BLaER1 (cell line): ENCODE results near the gene TSC22D2.
"Not testable (repeated sequence)": the region's sequence is repeated elsewhere in the genome, so short reads cannot be mapped to it uniquely, and the experiment has no call there.

Experiments used
- H3K27ac ChIP-seq: shearing (Covaris generic); formaldehyde crosslinking; 2 replicates; pipeline ENCODE4 v1.8.1; 2022
- H3K27me3 ChIP-seq: shearing (Covaris generic); formaldehyde crosslinking; 2 replicates; pipeline ENCODE4 v1.8.1; 2022
- H3K36me3 ChIP-seq: shearing (Covaris generic); formaldehyde crosslinking; 2 replicates; pipeline ENCODE4 v1.8.1; 2022
- H3K4me1 ChIP-seq: shearing (Covaris generic); formaldehyde crosslinking; 2 replicates; pipeline ENCODE4 v1.8.1; 2022
- H3K4me2 ChIP-seq: shearing (Covaris generic); formaldehyde crosslinking; 2 replicates; pipeline ENCODE4 v1.8.1; 2022
- H3K4me3 ChIP-seq: shearing (Covaris generic); formaldehyde crosslinking; 2 replicates; pipeline ENCODE4 v1.8.1; 2022
- H3K9ac ChIP-seq: shearing (Covaris generic); formaldehyde crosslinking; 2 replicates; pipeline ENCODE4 v1.8.1; 2022
- H3K9me3 ChIP-seq: shearing (Covaris generic); formaldehyde crosslinking; 2 replicates; pipeline ENCODE4 v1.8.1; 2022
- H4K20me1 ChIP-seq: shearing (Covaris generic); formaldehyde crosslinking; 2 replicates; pipeline ENCODE4 v1.8.1; 2022
- Cebpa-rat ChIP-seq: shearing (Covaris generic); IDR thresholded peaks from 2 replicates; pipeline ENCODE4 v1.8.1; 2022

Gene TSC22D2

GRCh38 chr3:150469931-150470740, 62.0 kb downstream of the TSC22D2 start:
- no peak overlapping the region for H3K27ac ChIP-seq
- H3K27me3 ChIP-seq = no peaks in the 10 kb centered on the region
- no peak overlapping the region for H3K4me2 ChIP-seq
- H3K9me3 ChIP-seq = no peaks in the 10 kb centered on the region
- TF ChIP-seq Cebpa-rat = no peak
- no peaks in the 10 kb centered on the region for H3K36me3 ChIP-seq
- no peak overlapping the region for H3K4me3 ChIP-seq
- no peaks in the 10 kb centered on the region for H4K20me1 ChIP-seq
- H3K9ac ChIP-seq = no peak overlapping the region
- H3K4me1 ChIP-seq = no peaks in the 10 kb centered on the region

- H3K27ac ChIP-seq = no peak overlapping the region
- no peak overlapping the region for H3K4me3 ChIP-seq
- no peak for TF ChIP-seq Cebpa-rat
- H3K9ac ChIP-seq = no peak overlapping the region
- no peaks in the 10 kb centered on the region for H3K36me3 ChIP-seq
- H4K20me1 ChIP-seq = no peaks in the 10 kb centered on the region
- no peak overlapping the region for H3K4me2 ChIP-seq
- H3K9me3 ChIP-seq = no peaks in the 10 kb centered on the region
- H3K27me3 ChIP-seq = no peaks in the 10 kb centered on the region
- no peaks in the 10 kb centered on the region for H3K4me1 ChIP-seq
Observed at GRCh38 chr3:150472421-150472820, 64.3 kb downstream of the TSC22D2 start.

GRCh38 chr3:150473161-150473560, 65.1 kb downstream of the TSC22D2 start:
- not testable (repeated sequence) for H3K4me1 ChIP-seq, H3K4me2 ChIP-seq, H4K20me1 ChIP-seq, H3K27me3 ChIP-seq, H3K36me3 ChIP-seq, H3K9ac ChIP-seq, H3K4me3 ChIP-seq, H3K9me3 ChIP-seq, H3K27ac ChIP-seq

- no peak for TF ChIP-seq Cebpa-rat
- no peaks in the 10 kb centered on the region for H4K20me1 ChIP-seq
- no peaks in the 10 kb centered on the region for H3K27me3 ChIP-seq
- H3K27ac ChIP-seq = no peak overlapping the region
- no peak overlapping the region for H3K9ac ChIP-seq
- no peaks in the 10 kb centered on the region for H3K4me1 ChIP-seq
- H3K36me3 ChIP-seq = no peaks in the 10 kb centered on the region
- no peak overlapping the region for H3K4me3 ChIP-seq
- H3K4me2 ChIP-seq = no peak overlapping the region
- H3K9me3 ChIP-seq = peaks cover 16% of the 10 kb centered on the region
Observed at GRCh38 chr3:150479370-150479769, 71.3 kb downstream of the TSC22D2 start.

GRCh38 chr3:150480877-150481276, 72.8 kb downstream of the TSC22D2 start:
- H3K36me3 ChIP-seq = no peaks in the 10 kb centered on the region
- no peaks in the 10 kb centered on the region for H3K27me3 ChIP-seq
- no peak overlapping the region for H3K4me3 ChIP-seq
- H4K20me1 ChIP-seq = no peaks in the 10 kb centered on the region
- H3K4me2 ChIP-seq = no peak overlapping the region
- TF ChIP-seq Cebpa-rat = no peak
- no peaks in the 10 kb centered on the region for H3K4me1 ChIP-seq
- no peak overlapping the region for H3K27ac ChIP-seq
- H3K9me3 ChIP-seq = peaks cover 26% of the 10 kb centered on the region
- H3K9ac ChIP-seq = no peak overlapping the region

GRCh38 chr3:150483226-150483625, 75.1 kb downstream of the TSC22D2 start:
- Histone ChIP-seq H3K9ac (no peak overlapping the region), H3K27me3 (no peaks in the 10 kb centered on the region), H3K4me3 (no peak overlapping the region), H4K20me1 (no peaks in the 10 kb centered on the region), H3K36me3 (no peaks in the 10 kb centered on the region), H3K4me1 (no peaks in the 10 kb centered on the region), H3K9me3 (peaks cover 36% of the 10 kb centered on the region), H3K4me2 (no peak overlapping the region), H3K27ac (no peak overlapping the region)
- TF ChIP-seq Cebpa-rat = no peak

- Histone ChIP-seq H3K4me2 (no peak overlapping the region), H3K9me3 (peaks cover 33% of the 10 kb centered on the region), H3K4me3 (no peak overlapping the region), H3K9ac (no peak overlapping the region), H3K27ac (no peak overlapping the region), H4K20me1 (no peaks in the 10 kb centered on the region), H3K36me3 (no peaks in the 10 kb centered on the region), H3K4me1 (no peaks in the 10 kb centered on the region), H3K27me3 (no peaks in the 10 kb centered on the region)
- TF ChIP-seq Cebpa-rat = no peak
Observed at GRCh38 chr3:150484410-150484809, 76.3 kb downstream of the TSC22D2 start.

GRCh38 chr3:150488867-150489266, 80.8 kb downstream of the TSC22D2 start:
- H3K9me3 ChIP-seq = peaks cover 26% of the 10 kb centered on the region
- no peaks in the 10 kb centered on the region for H3K4me1 ChIP-seq
- H3K36me3 ChIP-seq = no peaks in the 10 kb centered on the region
- no peak overlapping the region for H3K27ac ChIP-seq
- H3K27me3 ChIP-seq = no peaks in the 10 kb centered on the region
- H3K4me2 ChIP-seq = no peak overlapping the region
- H4K20me1 ChIP-seq = no peaks in the 10 kb centered on the region
- no peak for TF ChIP-seq Cebpa-rat
- no peak overlapping the region for H3K4me3 ChIP-seq
- H3K9ac ChIP-seq = no peak overlapping the region

GRCh38 chr3:150490277-150490986, 82.3 kb downstream of the TSC22D2 start:
- Histone ChIP-seq H3K4me3 (no peak overlapping the region), H3K9ac (no peak overlapping the region), H3K9me3 (peaks cover 11% of the 10 kb centered on the region; the same call in 1 of the 2 replicates), H3K4me1 (no peaks in the 10 kb centered on the region), H3K27me3 (no peaks in the 10 kb centered on the region), H4K20me1 (no peaks in the 10 kb centered on the region), H3K36me3 (no peaks in the 10 kb centered on the region), H3K27ac (no peak overlapping the region), H3K4me2 (no peak overlapping the region)
- no peak for TF ChIP-seq Cebpa-rat

GRCh38 chr3:150494411-150494977, 86.4 kb downstream of the TSC22D2 start:
- H4K20me1 ChIP-seq = no peaks in the 10 kb centered on the region
- H3K9ac ChIP-seq = no peak overlapping the region
- H3K4me2 ChIP-seq = no peak overlapping the region
- no peaks in the 10 kb centered on the region for H3K36me3 ChIP-seq
- H3K9me3 ChIP-seq = no peaks in the 10 kb centered on the region
- H3K4me3 ChIP-seq = no peak overlapping the region
- H3K27ac ChIP-seq = no peak overlapping the region
- H3K27me3 ChIP-seq = no peaks in the 10 kb centered on the region
- no peaks in the 10 kb centered on the region for H3K4me1 ChIP-seq
- no peak for TF ChIP-seq Cebpa-rat
